Measurements from ENCODE around the gene ADNP2. TPM values are rescaled to one million over a fixed set of nuclear protein-coding genes. Genes with fewer than 3 reads are reported as not detected.

The ADNP2 gene
- total RNA-seq, 1 donor from 2014 or later, result 28.4 TPM

- Mint-ChIP-seq H3K9me3 (no peaks in the 10 kb centered on the region), H3K4me1 (ENCODE audit: unreplicated experiment) (peaks cover 21% of the 10 kb centered on the region)
- TF ChIP-seq CTCF (conservative IDR thresholded peaks at IDR 0.05), result peak; percentile 90
These were observed 62.2 kb downstream of the ADNP2 start for GRCh38 chr18:80171054-80171872.

GRCh38 chr18:80172056-80172455, 63.0 kb downstream of the ADNP2 start:
- Mint-ChIP-seq H3K27ac (no peak overlapping the region), H3K4me3 (no peak overlapping the region), H3K9me3 (no peaks in the 10 kb centered on the region), H3K36me3 (no peaks in the 10 kb centered on the region), H3K27me3 (no peaks in the 10 kb centered on the region), H3K4me1 (ENCODE audit: unreplicated experiment) (peaks cover 28% of the 10 kb centered on the region)
- TF ChIP-seq CTCF (conservative IDR thresholded peaks at IDR 0.05), result no peak
- no peak for DNase-seq (ENCODE audit: extremely low spot score, unreplicated experiment)

More at GRCh38 chr18:80171054-80171872, 62.2 kb downstream of the ADNP2 start:
- Mint-ChIP-seq H3K4me3 (no peak overlapping the region), H3K27ac (no peak overlapping the region), H3K27me3 (no peaks in the 10 kb centered on the region), H3K36me3 (no peaks in the 10 kb centered on the region)
- no peak for DNase-seq (ENCODE audit: extremely low spot score, unreplicated experiment)

- no peak overlapping the region for H3K4me3 Mint-ChIP-seq
- peak; percentile 28 for TF ChIP-seq CTCF (conservative IDR thresholded peaks at IDR 0.05)
- DNase-seq (ENCODE audit: extremely low spot score, unreplicated experiment), result no peak
- no peak overlapping the region for H3K27ac Mint-ChIP-seq
- H3K4me1 Mint-ChIP-seq (ENCODE audit: unreplicated experiment), result peaks cover 28% of the 10 kb centered on the region
- H3K27me3 Mint-ChIP-seq, result no peaks in the 10 kb centered on the region
- H3K9me3 Mint-ChIP-seq, result no peaks in the 10 kb centered on the region
- H3K36me3 Mint-ChIP-seq, result no peaks in the 10 kb centered on the region
These were observed 64.0 kb downstream of the ADNP2 start for GRCh38 chr18:80173060-80173459.

- TF ChIP-seq CTCF (conservative IDR thresholded peaks at IDR 0.05), result no peak
- Mint-ChIP-seq H3K4me3 (peak overlapping the region; percentile 35), H3K27me3 (no peaks in the 10 kb centered on the region), H3K27ac (no peak overlapping the region), H3K36me3 (no peaks in the 10 kb centered on the region), H3K9me3 (no peaks in the 10 kb centered on the region), H3K4me1 (ENCODE audit: unreplicated experiment) (peaks cover 31% of the 10 kb centered on the region)
- DNase-seq (ENCODE audit: extremely low spot score, unreplicated experiment), result no peak
These were observed 66.6 kb downstream of the ADNP2 start for GRCh38 chr18:80175451-80176204.

- Mint-ChIP-seq H3K36me3 (no peaks in the 10 kb centered on the region), H3K9me3 (no peaks in the 10 kb centered on the region), H3K27ac (no peak overlapping the region), H3K27me3 (no peaks in the 10 kb centered on the region), H3K4me3 (peak overlapping the region; percentile 1), H3K4me1 (ENCODE audit: unreplicated experiment) (peaks cover 31% of the 10 kb centered on the region)
- TF ChIP-seq CTCF (conservative IDR thresholded peaks at IDR 0.05), result no peak
- DNase-seq (ENCODE audit: extremely low spot score, unreplicated experiment), result no peak
These were observed 67.4 kb downstream of the ADNP2 start for GRCh38 chr18:80176334-80177073.

Data from type B pancreatic cell (in vitro differentiated cells).